HG03460 (cell line): ENCODE results near the gene HTD2.

Experiments
- ATAC-seq: cut with Tn5 transposase; IDR thresholded peaks from one replicate; pipeline ENCODE4 v1.9.1; 2021; ENCODE audit not compliant: unreplicated experiment

The HTD2 gene

GRCh38 chr3:58291671-58292338, 14.5 kb upstream of the HTD2 start:
- no peak for ATAC-seq

GRCh38 chr3:58292866-58293265, 13.5 kb upstream of the HTD2 start:
- ATAC-seq = no peak

- ATAC-seq = no peak
Observed at GRCh38 chr3:58293516-58293915, 12.8 kb upstream of the HTD2 start.

- no peak for ATAC-seq
Observed at GRCh38 chr3:58296269-58296668, 10.1 kb upstream of the HTD2 start.

- no peak for ATAC-seq
Observed at GRCh38 chr3:58296843-58297242, 9.5 kb upstream of the HTD2 start.

GRCh38 chr3:58298190-58298589, 8.1 kb upstream of the HTD2 start:
- no peak for ATAC-seq

- ATAC-seq = no peak
Observed at GRCh38 chr3:58299075-58299474, 7.2 kb upstream of the HTD2 start.

GRCh38 chr3:58299839-58300516, 6.3 kb upstream of the HTD2 start:
- ATAC-seq = no peak

GRCh38 chr3:58307639-58308215, 1.4 kb downstream of the HTD2 start:
- ATAC-seq = no peak

GRCh38 chr3:58308728-58309127, 2.4 kb downstream of the HTD2 start:
- no peak for ATAC-seq

- ATAC-seq = no peak
Observed at GRCh38 chr3:58317811-58318210, 11.5 kb downstream of the HTD2 start.

GRCh38 chr3:58321791-58322190, 15.5 kb downstream of the HTD2 start:
- ATAC-seq = no peak

GRCh38 chr3:58322793-58323192, 16.5 kb downstream of the HTD2 start:
- ATAC-seq = no peak

GRCh38 chr3:58323529-58324390, 17.4 kb downstream of the HTD2 start:
- ATAC-seq = no peak

GRCh38 chr3:58324391-58325390, 18.4 kb downstream of the HTD2 start:
- no peak for ATAC-seq

GRCh38 chr3:58325525-58325992, 19.2 kb downstream of the HTD2 start:
- no peak for ATAC-seq

GRCh38 chr3:58326267-58326900, 20.1 kb downstream of the HTD2 start:
- no peak for ATAC-seq

- ATAC-seq = no peak
Observed at GRCh38 chr3:58329150-58329921, 23.0 kb downstream of the HTD2 start.

GRCh38 chr3:58329922-58330413, 23.6 kb downstream of the HTD2 start:
- no peak for ATAC-seq
